Measurements from ENCODE around the gene WWC2.

- TF ChIP-seq EZH2phosphoT487 (IDR thresholded peaks at IDR 0.05; ENCODE audit: borderline replicate concordance, low read depth, low read length) (no peak), CTCF (conservative IDR thresholded peaks at IDR 0.05; ENCODE audit: low read length) (no peak)
These were observed 62.6 kb downstream of the WWC2 start for GRCh38 chr4:183161630-183162029.
